Lower leg skin (tissue), 3 donors: Measurements from ENCODE around the gene CREB3L1.

Experiments used
- POLR2A ChIP-seq, 2 donors: fragments of 450-650 bp; IDR thresholded peaks; one replicate each; pipeline ENCODE4 v1.6.1; 2016 to 2017; ENCODE audit warnings: antibody characterized with exemption in 2 of 2, mild to moderate bottlenecking in 1 of 2, moderate library complexity in 1 of 2
- TF ChIP-seq, protein P1 (sequence below), 3 donors: fragments of 450-650 bp; IDR thresholded peaks; one replicate each; pipeline ENCODE4 v1.5.1; 2016; ENCODE audit warnings: antibody characterized with exemption in 3 of 3, mild to moderate bottlenecking in 3 of 3, moderate library complexity in 2 of 3

DNA sequence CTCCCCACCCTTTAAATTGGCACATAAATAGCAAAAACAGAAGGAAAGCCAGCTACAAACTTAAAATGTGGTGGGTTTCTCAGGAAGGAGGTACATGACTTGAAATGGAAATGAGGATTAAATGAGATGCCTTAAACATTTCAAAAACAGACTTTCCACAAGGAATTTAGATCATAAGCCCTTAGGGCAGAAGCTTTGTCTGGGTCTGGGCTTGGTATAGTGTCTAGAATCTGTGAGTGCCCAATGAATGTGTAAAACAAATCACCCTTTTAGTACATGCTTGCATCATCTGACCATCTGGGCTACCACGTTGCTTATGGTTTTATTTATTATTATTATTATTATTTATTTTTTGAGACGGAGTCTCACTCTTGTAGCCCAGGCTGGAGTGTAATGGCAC is 37.1 kb upstream of the CREB3L1 start:
- TF ChIP-seq, protein P1, sequence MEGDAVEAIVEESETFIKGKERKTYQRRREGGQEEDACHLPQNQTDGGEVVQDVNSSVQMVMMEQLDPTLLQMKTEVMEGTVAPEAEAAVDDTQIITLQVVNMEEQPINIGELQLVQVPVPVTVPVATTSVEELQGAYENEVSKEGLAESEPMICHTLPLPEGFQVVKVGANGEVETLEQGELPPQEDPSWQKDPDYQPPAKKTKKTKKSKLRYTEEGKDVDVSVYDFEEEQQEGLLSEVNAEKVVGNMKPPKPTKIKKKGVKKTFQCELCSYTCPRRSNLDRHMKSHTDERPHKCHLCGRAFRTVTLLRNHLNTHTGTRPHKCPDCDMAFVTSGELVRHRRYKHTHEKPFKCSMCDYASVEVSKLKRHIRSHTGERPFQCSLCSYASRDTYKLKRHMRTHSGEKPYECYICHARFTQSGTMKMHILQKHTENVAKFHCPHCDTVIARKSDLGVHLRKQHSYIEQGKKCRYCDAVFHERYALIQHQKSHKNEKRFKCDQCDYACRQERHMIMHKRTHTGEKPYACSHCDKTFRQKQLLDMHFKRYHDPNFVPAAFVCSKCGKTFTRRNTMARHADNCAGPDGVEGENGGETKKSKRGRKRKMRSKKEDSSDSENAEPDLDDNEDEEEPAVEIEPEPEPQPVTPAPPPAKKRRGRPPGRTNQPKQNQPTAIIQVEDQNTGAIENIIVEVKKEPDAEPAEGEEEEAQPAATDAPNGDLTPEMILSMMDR (IDR thresholded peaks at IDR 0.05): no peak
- no peak for TF ChIP-seq POLR2A (IDR thresholded peaks at IDR 0.05)
